ENCODE results near the gene PDCD1LG2.

The PDCD1LG2 gene

DNA sequence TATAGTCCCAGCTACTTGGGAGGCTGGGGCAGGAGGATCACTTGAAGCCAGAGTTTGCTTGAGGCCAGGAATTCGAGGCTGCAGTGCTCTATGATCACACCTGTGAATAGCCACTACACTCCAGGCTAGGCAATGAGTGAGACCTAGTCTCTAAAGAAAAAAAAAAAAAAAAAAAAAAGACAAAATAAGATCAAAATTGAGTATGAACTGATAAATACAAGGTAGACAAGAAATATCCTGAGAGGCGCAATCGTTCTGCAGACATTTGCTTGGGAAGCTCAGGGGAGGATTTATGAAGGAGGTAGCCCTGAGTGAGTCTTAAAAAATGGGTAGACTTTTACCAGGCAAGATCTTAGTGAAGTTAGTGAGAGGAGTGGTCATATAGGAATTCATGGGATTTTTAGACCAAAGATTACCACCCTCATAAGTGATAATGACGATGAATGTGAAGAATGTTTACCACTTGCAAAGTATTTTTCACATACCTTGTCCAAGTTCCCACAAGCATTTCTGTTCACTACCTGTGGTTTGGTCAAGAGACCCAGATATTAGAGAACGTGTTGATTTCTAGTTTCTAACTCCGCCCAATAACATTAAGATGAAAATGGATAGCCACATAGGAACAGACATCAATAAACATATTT, 4.4 kb downstream of the PDCD1LG2 start:
- Histone ChIP-seq H3K9me3 (ENCODE audit: control insufficient read depth, insufficient read depth, low read length) (no peaks in the 10 kb centered on the region), H3K27me3 (ENCODE audit: control insufficient read depth, low read length) (no peaks in the 10 kb centered on the region), H3K4me3 (ENCODE audit: low read length) (no peak overlapping the region), H3K9me2 (replicated peaks; ENCODE audit: control insufficient read depth, low read length) (no peaks in the 10 kb centered on the region), H3K79me2 (ENCODE audit: control insufficient read depth, low read length) (no peaks in the 10 kb centered on the region), H3K36me3 (ENCODE audit: control insufficient read depth, low read length) (no peaks in the 10 kb centered on the region), H3F3A (ENCODE audit: control insufficient read depth, insufficient read depth) (no peaks in the 10 kb centered on the region), H3K27ac (ENCODE audit: low read depth, low read length) (no peak overlapping the region), H4K20me1 (ENCODE audit: control insufficient read depth, insufficient read depth, low read depth, low read length) (no peaks in the 10 kb centered on the region), H3K4me2 (ENCODE audit: low read length) (no peak overlapping the region), H3K4me1 (ENCODE audit: control insufficient read depth, low read length) (no peaks in the 10 kb centered on the region)
- TF ChIP-seq EZH2phosphoT487 (IDR thresholded peaks at IDR 0.05; ENCODE audit: borderline replicate concordance, low read length): no peak

DNA sequence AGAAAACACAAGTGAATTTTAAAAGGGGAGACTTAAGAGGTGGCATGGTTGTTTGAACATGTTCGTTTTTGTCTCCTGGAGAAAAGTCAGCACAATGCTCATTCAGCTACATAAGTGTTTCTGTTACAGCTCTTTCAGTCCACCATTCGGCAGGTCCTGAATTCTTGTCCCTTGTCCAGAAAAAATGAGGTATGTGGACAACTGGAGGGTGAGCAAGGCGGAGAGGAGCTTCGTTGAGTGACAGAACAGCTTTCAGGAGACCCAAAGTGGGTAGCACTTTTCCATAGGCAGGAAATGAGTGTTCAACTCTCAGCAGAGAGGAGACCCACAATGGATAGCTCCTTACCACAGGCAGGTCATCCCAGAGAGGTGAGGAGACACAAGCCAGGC, 4.9 kb downstream of the PDCD1LG2 start:
- no peak for TF ChIP-seq EZH2phosphoT487 (IDR thresholded peaks at IDR 0.05; ENCODE audit: borderline replicate concordance, low read length)
- no peak for TF ChIP-seq CTCF (IDR thresholded peaks at IDR 0.05; ENCODE audit: low read depth, low read length, poor library complexity, severe bottlenecking)
- Histone ChIP-seq H3K4me2 (ENCODE audit: low read length) (no peak overlapping the region), H3K9me2 (replicated peaks; ENCODE audit: control insufficient read depth, low read length) (no peaks in the 10 kb centered on the region), H3K4me1 (ENCODE audit: control insufficient read depth, low read length) (no peaks in the 10 kb centered on the region), H3K4me3 (ENCODE audit: low read length) (no peak overlapping the region), H4K20me1 (ENCODE audit: control insufficient read depth, insufficient read depth, low read depth, low read length) (no peaks in the 10 kb centered on the region), H3K79me2 (ENCODE audit: control insufficient read depth, low read length) (no peaks in the 10 kb centered on the region), H3K27ac (ENCODE audit: low read depth, low read length) (no peak overlapping the region), H3K9me3 (ENCODE audit: control insufficient read depth, insufficient read depth, low read length) (no peaks in the 10 kb centered on the region), H3K36me3 (ENCODE audit: control insufficient read depth, low read length) (no peaks in the 10 kb centered on the region), H3K27me3 (ENCODE audit: control insufficient read depth, low read length) (no peaks in the 10 kb centered on the region), H3F3A (ENCODE audit: control insufficient read depth, insufficient read depth) (no peaks in the 10 kb centered on the region)

GRCh38 chr9:5516453-5517220, 6.3 kb downstream of the PDCD1LG2 start:
- Histone ChIP-seq H3K4me3 (ENCODE audit: low read length) (no peak overlapping the region), H3K9me3 (ENCODE audit: control insufficient read depth, insufficient read depth, low read length) (no peaks in the 10 kb centered on the region), H3F3A (ENCODE audit: control insufficient read depth, insufficient read depth) (no peaks in the 10 kb centered on the region), H3K27me3 (ENCODE audit: control insufficient read depth, low read length) (no peaks in the 10 kb centered on the region), H3K9me2 (replicated peaks; ENCODE audit: control insufficient read depth, low read length) (no peaks in the 10 kb centered on the region), H3K4me1 (ENCODE audit: control insufficient read depth, low read length) (no peaks in the 10 kb centered on the region), H3K4me2 (ENCODE audit: low read length) (no peak overlapping the region), H3K27ac (ENCODE audit: low read depth, low read length) (no peak overlapping the region), H4K20me1 (ENCODE audit: control insufficient read depth, insufficient read depth, low read depth, low read length) (no peaks in the 10 kb centered on the region), H3K79me2 (ENCODE audit: control insufficient read depth, low read length) (no peaks in the 10 kb centered on the region), H3K36me3 (ENCODE audit: control insufficient read depth, low read length) (no peaks in the 10 kb centered on the region)
- no peak for TF ChIP-seq EZH2phosphoT487 (IDR thresholded peaks at IDR 0.05; ENCODE audit: borderline replicate concordance, low read length)
- no peak for TF ChIP-seq CTCF (IDR thresholded peaks at IDR 0.05; ENCODE audit: low read depth, low read length, poor library complexity, severe bottlenecking)
